IPS-15b (cell line): ENCODE results near the gene GPC3.

ENCODE experiments used
- H3K27me3 ChIP-seq: one replicate; pipeline ENCODE4 v1.6.1; 2013; ENCODE audit warnings: low read length; ENCODE audit not compliant: control insufficient read depth, insufficient read depth
- H3K36me3 ChIP-seq: one replicate; pipeline ENCODE4 v1.6.1; 2013; ENCODE audit warnings: low read length; ENCODE audit not compliant: control insufficient read depth, insufficient read depth
- H3K4me1 ChIP-seq: one replicate; pipeline ENCODE4 v1.6.1; 2013; ENCODE audit warnings: mild to moderate bottlenecking, low read length; ENCODE audit not compliant: control insufficient read depth, insufficient read depth
- H3K4me3 ChIP-seq: one replicate; pipeline ENCODE4 v1.5.1; 2013; ENCODE audit warnings: low read depth, low read length
- H3K9ac ChIP-seq: one replicate; pipeline ENCODE4 v1.6.1; 2013; ENCODE audit warnings: low read depth, mild to moderate bottlenecking, low read length
- H3K9me3 ChIP-seq: one replicate; pipeline ENCODE4 v1.6.1; 2013; ENCODE audit warnings: mild to moderate bottlenecking, low read length; ENCODE audit not compliant: control insufficient read depth, insufficient read depth

GPC3 gene

GRCh38 chrX:133959972-133960371, 25.4 kb downstream of the GPC3 start:
- no peak overlapping the region for H3K9ac ChIP-seq
- no peaks in the 10 kb centered on the region for H3K27me3 ChIP-seq
- H3K4me1 ChIP-seq: no peaks in the 10 kb centered on the region
- no peaks in the 10 kb centered on the region for H3K9me3 ChIP-seq
- no peak overlapping the region for H3K4me3 ChIP-seq
- H3K36me3 ChIP-seq: no peaks in the 10 kb centered on the region

- Histone ChIP-seq H3K9ac (no peak overlapping the region), H3K36me3 (no peaks in the 10 kb centered on the region), H3K27me3 (no peaks in the 10 kb centered on the region), H3K9me3 (no peaks in the 10 kb centered on the region), H3K4me1 (no peaks in the 10 kb centered on the region), H3K4me3 (no peak overlapping the region)
Observed at GRCh38 chrX:133958997-133959688, 26.3 kb downstream of the GPC3 start.

- Histone ChIP-seq H3K4me3 (no peak overlapping the region), H3K9ac (no peak overlapping the region), H3K9me3 (no peaks in the 10 kb centered on the region), H3K27me3 (no peaks in the 10 kb centered on the region), H3K4me1 (no peaks in the 10 kb centered on the region), H3K36me3 (no peaks in the 10 kb centered on the region)
Observed at GRCh38 chrX:133956570-133957340, 28.6 kb downstream of the GPC3 start.

GRCh38 chrX:133953785-133954355, 31.5 kb downstream of the GPC3 start:
- H3K9me3 ChIP-seq: no peaks in the 10 kb centered on the region
- H3K9ac ChIP-seq: no peak overlapping the region
- no peaks in the 10 kb centered on the region for H3K27me3 ChIP-seq
- no peaks in the 10 kb centered on the region for H3K4me1 ChIP-seq
- H3K36me3 ChIP-seq: no peaks in the 10 kb centered on the region
- no peak overlapping the region for H3K4me3 ChIP-seq

- no peaks in the 10 kb centered on the region for H3K36me3 ChIP-seq
- H3K9ac ChIP-seq: no peak overlapping the region
- H3K27me3 ChIP-seq: no peaks in the 10 kb centered on the region
- H3K4me3 ChIP-seq: no peak overlapping the region
- peaks cover 5% of the 10 kb centered on the region for H3K4me1 ChIP-seq
- no peaks in the 10 kb centered on the region for H3K9me3 ChIP-seq
Observed at GRCh38 chrX:133953078-133953477, 32.3 kb downstream of the GPC3 start.

DNA sequence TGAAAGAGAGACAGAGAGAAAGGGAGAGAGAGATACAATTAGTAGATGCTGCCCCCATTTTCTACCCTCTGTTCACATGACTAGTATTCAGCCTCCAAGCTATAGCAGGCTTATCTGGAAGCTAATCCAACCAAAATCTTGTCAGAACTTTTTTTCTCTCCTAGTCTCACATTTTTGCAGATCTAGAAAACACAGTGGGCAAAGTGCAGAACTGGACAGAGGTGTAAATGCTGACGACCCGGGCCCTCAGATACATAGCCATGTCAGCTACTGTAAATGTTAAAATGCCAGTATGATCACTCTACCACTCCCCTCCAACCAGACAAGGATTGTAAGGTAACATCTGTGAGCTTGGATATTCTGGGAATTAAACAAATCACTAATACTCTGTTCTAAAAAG, 34.3 kb downstream of the GPC3 start:
- no peak overlapping the region for H3K9ac ChIP-seq
- H3K9me3 ChIP-seq: no peaks in the 10 kb centered on the region
- H3K4me3 ChIP-seq: no peak overlapping the region
- H3K27me3 ChIP-seq: no peaks in the 10 kb centered on the region
- no peaks in the 10 kb centered on the region for H3K36me3 ChIP-seq
- peaks cover 12% of the 10 kb centered on the region for H3K4me1 ChIP-seq

DNA sequence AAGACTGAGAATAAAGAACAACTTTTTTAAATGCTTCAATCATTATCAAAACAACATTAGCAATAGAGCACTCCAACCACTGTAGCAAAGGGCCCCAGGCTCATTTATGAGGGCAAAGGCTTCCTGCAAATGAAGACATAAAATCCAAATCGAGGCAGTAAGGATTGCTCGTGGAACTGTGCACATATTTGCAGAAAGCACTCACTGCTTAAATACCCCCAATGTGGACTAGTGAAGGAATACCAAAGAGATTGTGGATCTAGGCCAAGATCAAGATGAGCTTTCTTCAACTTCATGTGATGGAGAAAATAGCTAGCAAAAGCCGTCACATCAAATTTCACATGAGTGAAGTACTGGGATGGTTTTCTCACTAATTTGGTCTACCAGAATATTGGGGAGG, 35.2 kb downstream of the GPC3 start:
- Histone ChIP-seq H3K27me3 (no peaks in the 10 kb centered on the region), H3K4me3 (no peak overlapping the region), H3K9ac (no peak overlapping the region), H3K36me3 (no peaks in the 10 kb centered on the region), H3K9me3 (no peaks in the 10 kb centered on the region), H3K4me1 (peaks cover 12% of the 10 kb centered on the region)

DNA sequence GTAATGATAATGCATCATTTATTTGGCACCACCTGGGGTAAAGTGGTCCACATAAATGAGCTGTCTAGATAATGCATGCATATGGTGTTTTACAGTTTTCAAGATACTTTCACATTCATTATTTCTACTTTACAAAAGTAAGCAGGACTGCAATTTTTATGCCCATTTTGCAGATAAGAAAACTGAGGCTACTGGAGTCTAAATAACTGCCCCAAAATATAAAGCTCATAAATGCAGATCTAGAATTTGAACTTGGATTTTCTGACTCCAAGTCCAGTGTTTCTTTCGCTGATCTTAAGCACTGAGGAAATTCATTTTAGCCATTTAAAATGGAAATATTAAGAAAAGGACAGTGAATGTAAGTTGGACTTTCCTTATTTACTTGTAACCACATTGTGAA, 36.5 kb downstream of the GPC3 start:
- Histone ChIP-seq H3K9ac (no peak overlapping the region), H3K36me3 (no peaks in the 10 kb centered on the region), H3K27me3 (no peaks in the 10 kb centered on the region), H3K9me3 (no peaks in the 10 kb centered on the region), H3K4me3 (no peak overlapping the region), H3K4me1 (peaks cover 12% of the 10 kb centered on the region)

- Histone ChIP-seq H3K27me3 (no peaks in the 10 kb centered on the region), H3K4me3 (no peak overlapping the region), H3K4me1 (peaks cover 12% of the 10 kb centered on the region), H3K9me3 (no peaks in the 10 kb centered on the region), H3K36me3 (no peaks in the 10 kb centered on the region), H3K9ac (no peak overlapping the region)
Observed at GRCh38 chrX:133947996-133948395, 37.4 kb downstream of the GPC3 start.

GRCh38 chrX:133947022-133947421, 38.4 kb downstream of the GPC3 start:
- no peaks in the 10 kb centered on the region for H3K36me3 ChIP-seq
- H3K27me3 ChIP-seq: no peaks in the 10 kb centered on the region
- no peak overlapping the region for H3K4me3 ChIP-seq
- H3K9me3 ChIP-seq: no peaks in the 10 kb centered on the region
- H3K4me1 ChIP-seq: peaks cover 12% of the 10 kb centered on the region
- no peak overlapping the region for H3K9ac ChIP-seq

- Histone ChIP-seq H3K9ac (no peak overlapping the region), H3K4me1 (peaks cover 10% of the 10 kb centered on the region), H3K36me3 (no peaks in the 10 kb centered on the region), H3K9me3 (no peaks in the 10 kb centered on the region), H3K27me3 (no peaks in the 10 kb centered on the region), H3K4me3 (no peak overlapping the region)
Observed at GRCh38 chrX:133943507-133943906, 41.9 kb downstream of the GPC3 start.
